ENCODE data around the gene SH2D4B. TPM values are rescaled to one million over a fixed set of nuclear protein-coding genes. Genes with fewer than 3 reads are reported as not detected.
A peak's percentile ranks its signal among the peaks of the same experiment; 100 is the strongest.

SH2D4B gene
- total RNA-seq, 1 donor from 2014 or later, result 0.43 TPM

DNA sequence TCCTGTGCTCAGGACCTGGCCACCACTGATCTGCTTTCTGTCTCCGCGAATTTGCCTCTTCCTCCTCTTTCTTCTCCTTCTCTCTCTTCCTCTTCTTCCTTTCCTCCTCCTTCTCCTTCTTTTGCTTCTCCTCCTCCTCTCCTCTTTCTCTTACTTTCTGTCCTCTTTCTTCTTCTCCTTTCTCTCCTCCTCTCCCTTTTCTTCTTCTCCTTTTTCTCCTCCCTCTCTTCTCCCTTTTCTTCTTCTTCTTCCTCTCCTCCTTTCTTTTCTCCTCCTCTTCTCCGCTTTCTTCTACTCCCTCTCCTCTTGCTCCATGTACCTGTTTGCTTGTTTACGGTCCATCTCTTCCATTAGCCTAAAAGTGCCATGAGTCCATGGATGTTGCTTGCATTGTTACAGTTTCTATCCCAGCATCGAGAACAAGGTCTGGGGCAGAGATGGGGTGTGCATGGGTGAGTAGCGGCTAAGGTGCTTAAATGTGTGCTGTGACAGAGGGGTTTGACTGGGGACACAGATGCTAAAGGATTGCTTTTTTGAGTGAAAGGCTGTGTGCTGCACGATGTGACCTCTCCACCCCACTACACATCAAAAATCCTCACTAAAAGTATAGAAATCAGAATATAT, 7.7 kb downstream of the SH2D4B start:
- intact Hi-C loops (cut with DNase I), result no loop called here
- Histone ChIP-seq H3K36me3 (no peaks in the 10 kb centered on the region), H3K4me1 (peaks cover 7% of the 10 kb centered on the region), H3K27ac (no peak overlapping the region), H3K4me3 (no peak overlapping the region), H3K27me3 (no peaks in the 10 kb centered on the region), H3K9me3 (no peaks in the 10 kb centered on the region)
- DNase-seq (no peak), ATAC-seq (no peak)
- TF ChIP-seq, protein P1, sequence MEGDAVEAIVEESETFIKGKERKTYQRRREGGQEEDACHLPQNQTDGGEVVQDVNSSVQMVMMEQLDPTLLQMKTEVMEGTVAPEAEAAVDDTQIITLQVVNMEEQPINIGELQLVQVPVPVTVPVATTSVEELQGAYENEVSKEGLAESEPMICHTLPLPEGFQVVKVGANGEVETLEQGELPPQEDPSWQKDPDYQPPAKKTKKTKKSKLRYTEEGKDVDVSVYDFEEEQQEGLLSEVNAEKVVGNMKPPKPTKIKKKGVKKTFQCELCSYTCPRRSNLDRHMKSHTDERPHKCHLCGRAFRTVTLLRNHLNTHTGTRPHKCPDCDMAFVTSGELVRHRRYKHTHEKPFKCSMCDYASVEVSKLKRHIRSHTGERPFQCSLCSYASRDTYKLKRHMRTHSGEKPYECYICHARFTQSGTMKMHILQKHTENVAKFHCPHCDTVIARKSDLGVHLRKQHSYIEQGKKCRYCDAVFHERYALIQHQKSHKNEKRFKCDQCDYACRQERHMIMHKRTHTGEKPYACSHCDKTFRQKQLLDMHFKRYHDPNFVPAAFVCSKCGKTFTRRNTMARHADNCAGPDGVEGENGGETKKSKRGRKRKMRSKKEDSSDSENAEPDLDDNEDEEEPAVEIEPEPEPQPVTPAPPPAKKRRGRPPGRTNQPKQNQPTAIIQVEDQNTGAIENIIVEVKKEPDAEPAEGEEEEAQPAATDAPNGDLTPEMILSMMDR (IDR thresholded peaks at IDR 0.05), result no peak

DNA sequence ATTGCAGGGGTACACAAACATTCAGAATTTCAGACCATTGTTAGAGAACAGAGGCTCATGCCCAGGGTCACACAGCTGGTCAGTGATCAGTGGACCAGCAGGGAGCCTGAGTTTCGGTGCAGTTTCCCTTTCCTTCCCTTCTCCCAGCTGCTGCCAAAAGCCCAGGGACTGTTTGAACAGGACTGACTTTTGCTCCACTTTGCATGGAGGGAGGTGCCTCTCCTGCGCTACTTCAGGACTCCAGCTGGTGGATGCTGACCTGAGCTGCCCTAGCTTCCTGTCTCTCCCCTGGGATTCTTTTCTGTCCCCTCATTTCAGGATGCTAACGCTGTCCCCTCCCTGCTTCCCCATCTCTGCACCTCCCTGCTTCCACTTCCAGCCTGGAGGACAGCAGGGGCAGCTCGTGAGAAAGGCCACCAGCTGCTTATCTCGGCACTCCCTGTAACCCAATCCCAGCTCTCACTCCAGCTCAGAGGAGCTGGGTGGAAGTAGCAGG, 14.5 kb downstream of the SH2D4B start:
- ATAC-seq (peak; percentile 76), DNase-seq (no peak)
- no peaks in the 10 kb centered on the region for H3K4me1 ChIP-seq
- intact Hi-C loops (cut with DNase I), result no loop called here
- H3K36me3 ChIP-seq, result no peaks in the 10 kb centered on the region
- H3K9me3 ChIP-seq, result no peaks in the 10 kb centered on the region
- H3K4me3 ChIP-seq, result no peak overlapping the region
- no peak overlapping the region for H3K27ac ChIP-seq
- TF ChIP-seq, protein P1 (IDR thresholded peaks at IDR 0.05), result no peak
- no peaks in the 10 kb centered on the region for H3K27me3 ChIP-seq

DNA sequence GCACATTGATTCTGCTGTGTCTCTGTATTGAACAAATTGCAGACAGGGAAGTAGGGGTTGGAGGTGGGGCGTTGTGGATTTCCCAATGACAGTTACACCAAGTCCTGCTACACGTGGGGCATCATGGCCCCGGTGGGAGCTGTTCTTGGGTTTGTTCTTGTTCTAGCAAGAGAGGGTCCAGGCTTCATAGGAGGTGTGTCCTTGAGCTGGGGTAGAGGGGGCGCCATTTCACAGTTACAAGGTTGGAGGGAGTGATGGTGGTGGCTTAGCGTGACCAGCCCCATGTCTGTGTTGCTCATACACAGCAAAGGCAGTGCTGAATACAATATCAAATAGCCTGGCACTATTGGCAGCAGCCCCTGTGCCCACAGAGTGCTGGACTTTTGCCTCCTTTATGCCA, 15.7 kb downstream of the SH2D4B start:
- TF ChIP-seq, protein P1 (IDR thresholded peaks at IDR 0.05), result no peak
- DNase-seq, result no peak
- intact Hi-C loops (cut with DNase I), result no loop called here
- no peaks in the 10 kb centered on the region for H3K9me3 ChIP-seq
- ATAC-seq, result peak; percentile 17
- H3K27ac ChIP-seq, result no peak overlapping the region
- no peaks in the 10 kb centered on the region for H3K4me1 ChIP-seq
- H3K27me3 ChIP-seq, result no peaks in the 10 kb centered on the region
- no peaks in the 10 kb centered on the region for H3K36me3 ChIP-seq
- no peak overlapping the region for H3K4me3 ChIP-seq

DNA sequence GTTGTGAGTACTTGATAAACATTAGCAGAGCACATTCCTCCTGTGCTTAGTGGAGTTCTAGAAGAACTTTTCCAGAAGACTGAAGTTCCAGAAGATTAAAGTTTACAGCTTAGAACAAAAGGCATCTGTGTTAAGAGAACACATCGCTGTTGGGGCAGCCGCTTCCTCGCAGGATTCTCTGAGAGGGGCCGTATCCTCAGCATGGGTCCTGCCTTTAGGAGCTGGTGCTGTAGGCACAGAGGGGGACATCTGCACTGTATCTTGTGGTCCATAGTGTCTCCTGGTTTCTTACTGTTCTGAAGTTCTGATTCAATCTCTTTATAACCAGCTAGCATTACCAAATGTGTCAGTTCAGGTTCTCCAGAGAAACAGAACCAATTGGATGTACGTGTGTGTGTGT, 16.3 kb downstream of the SH2D4B start:
- intact Hi-C loops (cut with DNase I), result no loop called here
- no peak for DNase-seq
- Histone ChIP-seq H3K36me3 (no peaks in the 10 kb centered on the region), H3K9me3 (no peaks in the 10 kb centered on the region), H3K4me3 (no peak overlapping the region), H3K4me1 (no peaks in the 10 kb centered on the region), H3K27me3 (no peaks in the 10 kb centered on the region), H3K27ac (no peak overlapping the region)
- TF ChIP-seq, protein P1 (IDR thresholded peaks at IDR 0.05), result no peak
- no peak for ATAC-seq

DNA sequence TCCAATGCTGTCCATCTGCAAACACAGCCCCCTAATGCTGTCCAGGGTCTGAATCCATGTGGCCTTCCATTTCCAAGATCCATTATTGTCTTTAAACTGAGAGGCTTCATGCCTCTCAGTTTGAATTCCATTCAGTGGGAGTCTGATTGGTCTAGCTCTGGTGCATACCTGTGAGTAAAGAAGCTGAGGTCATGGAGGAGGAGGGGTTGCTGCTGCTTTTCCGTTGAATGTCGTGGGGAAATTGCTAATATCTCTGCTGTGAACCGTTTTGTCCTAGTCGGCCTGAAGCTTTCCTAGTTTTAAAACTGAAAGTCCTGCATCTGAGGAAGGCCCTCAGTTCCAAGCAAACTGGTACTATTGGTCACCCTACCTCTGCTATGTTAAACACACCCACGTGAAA, 17.7 kb downstream of the SH2D4B start:
- Histone ChIP-seq H3K4me1 (no peaks in the 10 kb centered on the region), H3K9me3 (no peaks in the 10 kb centered on the region), H3K4me3 (no peak overlapping the region), H3K36me3 (no peaks in the 10 kb centered on the region), H3K27ac (no peak overlapping the region), H3K27me3 (no peaks in the 10 kb centered on the region)
- ATAC-seq (no peak), DNase-seq (no peak)
- intact Hi-C loops (cut with DNase I), result no loop called here
- TF ChIP-seq, protein P1 (IDR thresholded peaks at IDR 0.05), result no peak

DNA sequence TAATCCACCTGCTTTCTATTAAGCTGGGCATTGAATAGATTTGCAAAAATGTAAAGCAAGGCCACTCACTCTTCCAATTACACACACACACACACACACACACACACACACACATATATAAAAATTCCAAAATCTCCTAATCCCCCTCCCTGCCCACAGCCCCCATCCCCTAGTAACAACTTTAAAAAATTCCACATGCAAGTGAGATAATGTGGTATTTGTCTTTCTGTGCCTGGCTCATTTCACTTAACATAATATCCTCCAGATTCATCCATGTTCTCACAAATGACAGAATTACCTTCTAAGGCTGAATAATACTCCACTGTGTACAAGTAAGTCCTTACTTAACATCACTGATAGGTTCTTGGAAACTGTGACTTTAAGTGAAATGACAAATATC, 24.2 kb downstream of the SH2D4B start:
- Histone ChIP-seq H3K36me3 (no peaks in the 10 kb centered on the region), H3K4me3 (no peak overlapping the region), H3K9me3 (no peaks in the 10 kb centered on the region), H3K4me1 (no peaks in the 10 kb centered on the region), H3K27ac (no peak overlapping the region), H3K27me3 (no peaks in the 10 kb centered on the region)
- DNase-seq (no peak), ATAC-seq (no peak)
- TF ChIP-seq, protein P1 (IDR thresholded peaks at IDR 0.05), result no peak
- intact Hi-C loops (cut with DNase I), result no loop called here

Measured in upper lobe of right lung (tissue), 1 donor.